GM18511 (cell line): ENCODE results near the gene NLRP9.
"Not testable (repeated sequence)": the region's sequence is repeated elsewhere in the genome, so short reads cannot be mapped to it uniquely, and the experiment has no call there.

Experiments used
- ATAC-seq: cut with Tn5 transposase; IDR thresholded peaks from one replicate; pipeline ENCODE4 v1.9.1; 2021; ENCODE audit warnings: mild to moderate bottlenecking, moderate library complexity; ENCODE audit not compliant: unreplicated experiment

The NLRP9 gene

DNA sequence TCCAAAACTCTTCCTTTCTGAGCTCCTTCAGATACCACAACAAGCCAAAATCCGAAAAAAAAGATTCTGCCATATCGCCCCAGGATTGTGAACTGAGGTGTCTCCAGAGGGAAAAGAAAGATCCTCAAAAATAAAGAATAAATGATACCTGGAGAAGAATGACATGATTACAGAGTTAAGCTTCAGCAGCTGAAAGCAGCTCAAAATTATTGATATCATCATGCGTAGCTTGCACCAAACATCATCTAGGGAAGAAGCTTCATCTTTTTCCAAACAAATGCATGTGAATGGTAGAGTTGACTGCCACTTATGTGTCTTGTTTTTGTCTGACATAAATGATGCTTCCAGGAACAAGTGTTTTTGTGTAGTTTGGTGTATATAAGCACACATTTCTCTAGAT is at the start of gene NLRP9:
TSS of gene NLRP9 (minus strand) at position 101 of the 400 bp plus-strand sequence. CDS start at position 73, 28 bp downstream.
- no peak for ATAC-seq

DNA sequence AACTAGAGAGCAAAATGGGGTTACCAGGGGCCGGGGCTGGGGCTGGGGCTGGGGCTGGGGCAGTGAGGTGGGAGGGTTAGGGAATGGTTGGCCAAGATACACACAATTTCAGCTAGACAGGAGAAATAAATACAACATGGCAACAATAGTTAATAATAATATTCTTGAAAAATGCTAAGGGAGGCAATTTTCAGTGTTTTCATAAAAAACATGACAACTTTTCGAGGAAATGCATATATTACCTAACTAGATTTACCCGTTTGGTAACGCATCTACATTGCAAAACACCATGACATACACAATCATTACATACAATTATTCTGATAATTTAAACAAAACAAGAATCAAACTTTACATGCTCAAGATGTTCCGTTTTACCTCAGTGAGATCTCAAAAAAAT is 42.9 kb upstream of the NLRP9 start:
- ATAC-seq: no peak

DNA sequence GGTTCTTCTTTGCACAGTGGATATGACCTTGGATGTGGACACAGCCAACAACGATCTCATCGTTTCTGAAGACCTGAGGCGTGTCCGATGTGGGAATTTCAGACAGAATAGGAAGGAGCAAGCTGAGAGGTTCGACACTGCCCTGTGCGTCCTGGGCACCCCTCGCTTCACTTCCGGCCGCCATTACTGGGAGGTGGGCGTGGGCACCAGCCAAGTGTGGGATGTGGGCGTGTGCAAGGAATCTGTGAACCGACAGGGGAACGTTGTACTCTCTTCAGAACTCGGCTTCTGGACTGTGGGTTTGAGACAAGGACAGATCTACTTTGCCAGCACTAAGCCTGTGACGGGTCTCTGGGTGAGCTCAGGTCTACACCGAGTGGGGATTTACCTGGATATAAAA is 40.1 kb upstream of the NLRP9 start:
- ATAC-seq: no peak

DNA sequence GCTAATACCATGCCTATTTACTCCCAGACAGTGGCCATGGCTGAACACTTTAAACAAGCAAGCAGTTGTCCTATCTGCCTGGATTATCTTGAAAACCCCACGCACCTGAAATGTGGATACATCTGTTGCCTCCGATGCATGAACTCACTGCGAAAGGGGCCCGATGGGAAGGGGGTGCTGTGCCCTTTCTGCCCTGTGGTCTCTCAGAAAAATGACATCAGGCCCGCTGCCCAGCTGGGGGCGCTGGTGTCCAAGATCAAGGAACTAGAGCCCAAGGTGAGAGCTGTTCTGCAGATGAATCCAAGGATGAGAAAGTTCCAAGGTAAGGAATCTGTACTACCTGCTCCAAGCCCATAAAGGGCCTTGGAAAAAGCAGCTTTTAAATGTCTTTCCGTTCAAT is 39.3 kb upstream of the NLRP9 start:
- no peak for ATAC-seq

DNA sequence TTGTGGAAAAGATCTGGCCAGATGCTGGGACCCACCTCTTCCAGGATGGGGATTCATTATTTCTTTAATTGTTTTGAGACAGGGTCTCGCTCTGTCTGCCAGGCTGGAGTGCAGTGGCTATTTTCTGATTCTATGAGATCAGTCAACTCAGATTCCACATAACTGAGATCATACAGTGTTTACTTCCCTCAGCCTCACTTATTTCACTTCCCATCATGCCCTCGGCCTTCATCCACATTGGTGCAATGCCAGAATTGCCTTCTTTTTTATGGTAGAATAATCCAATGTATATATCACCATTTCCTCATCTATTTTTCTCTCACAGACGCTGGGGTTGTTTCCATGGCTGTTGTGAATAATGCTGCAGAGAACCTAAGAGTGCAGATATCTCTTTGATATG is 31.4 kb upstream of the NLRP9 start:
- not testable (repeated sequence) for ATAC-seq

DNA sequence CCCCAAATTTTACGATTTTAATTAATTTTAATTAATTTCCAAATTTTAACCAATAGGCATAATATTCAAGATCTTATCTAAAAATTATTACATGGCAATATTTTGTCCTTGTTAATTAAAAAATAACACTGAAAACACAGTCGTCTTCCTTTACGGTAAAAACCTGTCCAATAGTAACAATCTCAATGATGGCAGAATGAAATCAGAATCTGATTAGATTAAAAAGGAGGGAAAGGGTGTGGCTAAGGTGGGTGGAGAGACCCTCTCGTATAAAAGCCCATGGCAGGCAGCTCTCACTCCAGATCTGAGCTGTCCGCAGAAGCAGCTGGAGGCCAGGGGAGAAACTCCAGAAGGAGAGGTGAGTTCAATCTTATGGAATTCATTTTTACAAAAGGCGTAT is 30.6 kb upstream of the NLRP9 start, which contains the start of gene RFPL4AL1:
TSS of gene RFPL4AL1 (plus strand) at position 301 of the 400 bp plus-strand sequence. CDS start 2,687 bp downstream, outside the sequence.
- not testable (repeated sequence) for ATAC-seq

DNA sequence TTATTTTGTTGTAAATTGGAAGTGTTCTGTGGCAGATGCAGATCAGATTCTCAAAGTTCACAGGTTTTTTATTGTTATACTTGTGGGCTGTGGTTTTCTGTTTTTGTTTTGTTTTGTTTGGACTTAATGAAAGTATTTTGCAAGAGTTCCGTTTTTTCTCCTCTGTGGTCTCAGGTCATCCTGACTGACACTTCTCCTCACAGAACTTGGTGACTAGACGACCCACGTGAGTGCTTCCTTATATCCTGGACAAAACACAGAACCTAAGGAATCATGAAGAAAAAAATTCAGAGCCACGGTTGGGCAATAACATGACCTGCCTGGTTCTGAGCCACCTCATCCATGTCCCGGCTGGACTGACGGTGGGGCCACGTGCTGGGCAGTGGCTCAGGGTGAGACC is 28.3 kb upstream of the NLRP9 start:
- ATAC-seq: no peak

DNA sequence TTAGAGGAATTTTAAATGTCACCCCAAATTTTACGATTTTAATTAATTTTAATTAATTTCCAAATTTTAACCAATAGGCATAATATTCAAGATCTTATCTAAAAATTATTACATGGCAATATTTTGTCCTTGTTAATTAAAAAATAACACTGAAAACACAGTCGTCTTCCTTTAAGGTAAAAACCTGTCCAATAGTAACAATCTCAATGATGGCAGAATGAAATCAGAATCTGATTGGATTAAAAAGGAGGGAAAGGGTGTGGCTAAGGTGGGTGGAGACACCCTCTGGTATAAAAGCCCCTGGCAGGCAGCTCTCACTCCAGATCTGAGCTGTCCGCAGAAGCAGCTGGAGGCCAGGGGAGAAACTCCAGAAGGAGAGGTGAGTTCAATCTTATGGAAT is 20.6 kb upstream of the NLRP9 start, which contains the start of gene RFPL4A:
TSS of gene RFPL4A (plus strand) at position 301 of the 400 bp plus-strand sequence. CDS start 2,704 bp downstream, outside the sequence.
- not testable (repeated sequence) for ATAC-seq

DNA sequence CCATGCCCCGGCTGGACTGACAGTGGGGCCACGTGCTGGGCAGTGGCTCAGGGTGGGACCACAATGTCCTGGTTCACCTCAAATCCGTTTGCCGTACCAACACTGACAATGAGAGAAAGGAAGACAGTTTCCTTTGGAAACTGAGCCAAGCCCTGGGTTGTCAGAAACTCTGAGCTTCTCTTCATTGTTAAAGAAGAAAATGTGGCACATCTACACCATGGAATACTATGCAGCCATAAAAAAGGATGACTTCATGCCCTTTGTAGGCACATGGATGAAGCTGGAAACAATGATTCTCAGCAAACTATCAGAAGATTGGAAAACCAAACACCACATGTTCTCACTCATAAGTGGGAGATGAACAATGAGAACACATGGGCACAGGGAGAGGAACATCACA is 18.6 kb upstream of the NLRP9 start:
- ATAC-seq: not testable (repeated sequence)

DNA sequence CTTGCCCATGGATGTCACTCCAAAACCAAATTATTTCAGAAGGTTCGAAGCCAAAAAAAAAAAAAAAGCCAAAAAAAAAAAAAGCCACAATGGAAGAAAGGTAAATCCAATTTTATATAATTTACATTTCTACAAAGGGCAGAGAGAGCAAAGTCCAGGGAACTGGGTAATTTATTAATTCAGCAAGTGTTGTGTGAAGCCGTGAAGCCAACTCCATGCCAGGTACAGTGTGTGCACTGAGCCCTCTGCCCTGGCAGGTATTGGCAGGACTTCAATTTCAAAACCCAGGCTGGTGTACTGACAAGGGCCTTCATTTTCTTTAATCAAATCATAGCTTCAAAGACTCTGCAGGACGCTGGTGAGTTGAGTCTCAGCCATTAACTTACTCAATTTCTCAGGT is 15.2 kb upstream of the NLRP9 start:
- ATAC-seq: no peak

DNA sequence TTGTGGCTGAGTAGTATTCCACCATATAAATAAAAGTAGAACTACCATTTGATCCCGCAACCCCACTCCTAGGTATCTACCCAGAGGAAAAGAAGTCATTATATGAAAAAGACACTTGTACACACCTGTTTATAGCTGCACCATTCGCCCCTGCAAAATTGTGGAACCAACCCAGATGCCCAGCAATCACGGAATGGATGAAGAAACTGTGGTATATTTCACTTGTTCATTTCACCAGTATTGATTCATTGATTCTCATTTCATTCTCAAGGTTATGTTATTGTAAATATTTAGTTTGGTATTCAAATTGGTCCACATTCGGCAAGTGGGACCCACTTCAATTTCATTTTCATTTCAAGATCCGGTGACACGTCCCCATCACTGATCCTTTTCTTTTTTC is 12.5 kb upstream of the NLRP9 start:
- ATAC-seq: no peak

DNA sequence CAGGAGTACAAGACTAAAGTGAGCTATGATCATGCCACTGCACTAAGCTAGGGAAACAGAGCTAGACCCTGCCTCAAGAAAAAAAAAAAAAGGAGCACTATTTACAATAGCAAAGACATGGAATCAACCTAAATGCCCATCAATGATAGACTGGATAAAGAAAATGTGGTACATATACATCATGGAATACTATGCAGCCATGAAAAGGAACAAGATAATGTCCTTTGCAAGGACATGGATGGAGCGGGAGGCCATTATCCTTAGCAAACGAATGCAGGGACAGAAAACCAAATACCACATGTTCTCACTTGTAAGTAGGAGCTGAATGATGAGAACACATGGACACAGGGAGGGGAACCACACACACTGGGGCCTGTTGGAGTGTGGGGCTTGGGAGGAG is 7.8 kb downstream of the NLRP9 start:
- ATAC-seq: not testable (repeated sequence)

DNA sequence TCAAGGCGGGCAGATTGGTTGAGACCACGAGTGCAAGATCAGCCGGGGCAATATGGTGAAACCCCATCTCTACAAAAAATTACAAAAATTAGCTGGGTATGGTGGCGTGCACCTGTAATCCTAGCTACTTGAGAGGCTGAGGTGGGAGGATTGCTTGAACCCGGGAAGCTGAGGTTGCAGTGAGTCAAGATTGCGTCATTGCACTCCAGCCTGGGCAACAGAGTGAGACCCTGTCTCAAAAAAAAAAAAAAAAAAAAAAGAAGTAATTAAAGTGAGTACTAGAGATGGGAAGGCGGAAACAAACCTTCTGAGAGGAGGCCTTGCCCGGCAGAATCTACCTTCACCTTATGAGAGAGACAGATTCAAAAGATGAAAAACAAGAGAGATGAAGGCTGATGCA is 14.7 kb downstream of the NLRP9 start:
- no peak for ATAC-seq

DNA sequence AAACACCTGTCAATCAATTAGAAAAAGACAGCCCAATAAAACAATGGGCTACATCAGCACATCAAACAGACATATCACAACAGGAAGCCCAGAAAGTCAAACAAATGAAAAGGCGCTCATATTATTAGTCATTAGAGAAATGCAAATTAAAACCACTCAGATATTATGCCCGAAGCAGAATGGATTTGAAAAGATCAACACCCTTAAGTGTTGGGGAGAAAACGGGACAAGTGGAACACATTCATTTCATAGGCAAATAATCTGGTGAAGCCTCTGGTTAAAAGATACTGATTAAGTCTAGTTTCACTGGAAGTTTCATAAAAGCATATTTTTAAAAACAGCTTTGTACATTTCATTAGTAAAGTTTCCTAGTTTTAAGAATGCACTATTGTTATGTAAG is 17.4 kb downstream of the NLRP9 start:
- ATAC-seq: no peak

DNA sequence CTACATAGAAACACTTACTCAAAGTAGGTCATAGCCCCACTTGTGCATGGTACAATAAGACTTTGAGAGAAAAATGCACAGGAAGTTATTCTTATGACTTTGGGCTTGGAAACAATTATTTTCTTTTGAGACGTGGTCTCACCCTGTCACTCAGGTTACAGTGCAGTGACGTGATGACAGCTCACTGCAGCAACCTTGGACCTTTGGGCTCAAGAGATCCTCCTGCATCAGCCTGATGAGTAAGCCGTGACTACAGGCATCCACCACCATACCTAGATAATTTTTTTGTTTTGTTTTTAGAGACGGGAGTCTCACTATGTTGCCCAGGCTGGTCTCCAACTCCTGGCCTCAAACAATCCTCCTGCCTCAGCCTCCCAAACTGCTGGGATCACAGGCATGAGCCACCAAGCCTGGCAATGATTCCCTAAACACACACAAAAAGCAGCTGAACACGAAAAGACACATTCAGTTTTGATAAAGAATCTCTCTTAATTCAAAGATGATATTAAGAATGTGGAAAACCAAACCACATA is 17.9 kb downstream of the NLRP9 start:
- ATAC-seq: no peak

DNA sequence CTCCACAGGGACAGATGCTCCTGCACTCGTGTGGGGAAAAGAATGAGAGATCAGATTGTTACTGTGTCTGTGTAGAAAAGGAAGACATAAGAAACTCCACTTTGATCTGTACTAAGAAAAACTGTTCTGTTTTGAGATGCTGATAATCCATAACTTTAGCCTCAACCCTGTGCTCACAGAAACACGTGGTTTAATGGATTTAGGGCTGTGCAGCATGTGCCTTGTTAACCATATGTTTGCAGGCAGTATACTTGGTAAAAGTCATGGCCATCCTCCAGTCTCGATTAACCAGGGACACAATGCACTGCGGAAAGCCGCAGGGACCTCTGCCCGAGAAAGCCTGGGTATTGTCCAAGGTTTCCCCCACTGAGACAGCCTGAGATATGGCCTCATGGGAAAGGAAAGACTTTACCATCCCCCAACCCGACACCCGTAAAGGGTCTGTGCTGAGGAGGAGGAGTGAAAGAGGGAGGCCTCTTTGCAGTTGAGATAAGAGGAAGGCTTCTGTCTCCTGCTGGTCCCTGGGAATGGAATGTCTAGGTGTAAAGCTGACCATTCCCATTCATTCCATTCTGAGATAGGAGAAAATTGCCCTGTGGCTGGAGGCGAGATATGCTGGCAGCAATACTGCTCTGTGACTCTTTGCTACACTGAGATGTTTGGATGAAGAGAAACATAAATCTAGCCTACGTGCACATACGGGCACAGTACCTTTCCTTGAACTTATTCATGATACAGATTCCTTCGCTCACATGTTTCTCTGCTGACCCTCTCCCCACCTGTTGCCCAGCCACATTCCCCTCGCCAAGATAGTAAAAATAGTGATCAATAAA is 20.1 kb downstream of the NLRP9 start:
- ATAC-seq: not testable (repeated sequence)

DNA sequence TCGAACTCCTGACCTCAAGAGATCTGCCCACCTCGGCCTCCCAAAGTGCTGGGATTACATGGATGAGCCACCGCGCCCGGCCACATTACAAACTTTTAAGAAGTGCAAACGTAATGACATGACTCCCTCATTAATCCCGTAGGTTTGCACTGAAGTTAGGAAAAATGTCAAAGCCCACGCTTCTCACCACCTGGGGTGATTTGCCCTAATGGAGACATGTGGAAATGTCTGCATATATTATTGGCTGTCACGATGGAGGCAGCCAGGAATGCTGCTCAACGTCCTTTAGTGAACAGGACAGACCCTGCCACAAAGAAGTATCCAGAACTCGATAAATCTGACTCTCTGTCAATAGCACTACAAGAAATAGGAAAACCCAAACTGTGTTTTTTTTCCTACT is 21.0 kb downstream of the NLRP9 start:
- no peak for ATAC-seq

DNA sequence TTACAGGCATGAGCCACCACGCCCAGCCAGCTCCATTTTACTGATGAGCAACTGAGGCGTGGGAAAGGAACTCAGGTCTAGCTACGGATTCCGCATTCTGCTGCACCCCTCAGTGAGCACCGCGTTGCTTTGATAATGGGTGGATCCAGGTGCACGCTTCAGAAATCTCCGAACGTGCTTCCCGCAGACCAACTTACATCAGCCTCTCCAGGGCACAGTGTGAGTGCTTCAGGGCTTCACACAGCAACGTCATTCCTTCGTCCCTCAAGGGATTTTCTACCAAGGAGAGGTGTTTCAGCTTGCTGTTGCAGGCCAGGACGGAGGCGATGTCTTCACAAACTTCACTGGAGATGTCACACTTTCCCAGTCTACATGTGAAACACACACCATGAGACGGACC is 21.7 kb downstream of the NLRP9 start:
- no peak for ATAC-seq

DNA sequence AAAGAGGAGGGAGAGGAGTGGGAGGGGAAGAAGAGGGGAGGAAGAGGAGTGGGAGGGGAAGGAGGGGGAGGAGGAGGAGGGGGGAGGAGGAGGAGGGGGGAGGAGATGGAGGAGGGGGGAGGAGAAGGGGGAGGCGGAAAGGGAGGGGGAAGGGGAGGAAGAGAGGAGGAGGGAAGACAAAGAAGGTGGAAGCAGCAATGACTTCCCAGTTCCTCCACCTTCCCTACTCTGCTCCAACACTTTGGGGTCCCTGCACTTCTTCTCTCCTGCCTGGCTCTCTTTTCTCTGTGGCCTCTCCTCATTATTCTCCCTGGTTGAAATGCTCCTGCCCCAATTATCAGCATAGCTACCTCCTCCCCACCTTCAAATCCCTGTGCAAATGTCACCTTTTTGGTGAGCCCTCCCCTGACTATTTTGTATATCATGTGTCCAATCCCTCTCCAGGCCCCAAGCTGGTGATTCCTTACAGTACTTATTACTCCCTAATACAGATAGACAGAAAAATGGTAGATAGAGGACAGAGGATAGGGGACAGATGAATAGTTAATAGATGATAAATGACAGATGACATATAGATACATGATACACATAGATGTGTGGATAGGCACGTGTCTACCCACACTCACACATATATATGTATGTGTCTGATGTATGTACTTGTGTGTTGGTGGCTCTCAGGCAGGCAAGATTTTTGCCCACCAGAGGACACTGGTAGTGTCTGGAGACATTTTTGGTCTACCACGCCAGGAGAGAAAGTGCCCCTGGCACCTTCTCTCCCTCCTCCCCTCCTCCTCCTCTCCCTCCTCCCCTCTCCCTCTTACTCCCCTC is 25.2 kb downstream of the NLRP9 start:
- ATAC-seq: no peak

DNA sequence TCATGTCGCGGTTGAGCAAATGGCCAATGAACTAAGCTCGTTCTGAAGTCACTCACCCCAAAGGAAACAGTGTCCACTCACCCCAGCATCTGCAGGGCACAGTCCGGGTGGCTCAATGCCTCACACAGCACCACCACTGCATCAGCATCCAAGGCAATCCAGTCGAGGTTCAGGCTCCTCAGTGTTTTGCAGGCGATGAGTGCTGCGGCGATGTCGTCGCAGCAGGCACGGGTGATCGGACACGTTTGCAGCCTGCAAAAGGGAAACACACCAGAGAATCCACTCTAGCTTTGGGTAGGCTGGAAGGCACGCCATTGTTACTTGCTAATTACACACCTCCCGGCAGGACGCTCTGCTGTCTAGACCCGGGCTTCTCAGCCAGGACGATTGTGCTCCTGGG is 26.5 kb downstream of the NLRP9 start:
- no peak for ATAC-seq

DNA sequence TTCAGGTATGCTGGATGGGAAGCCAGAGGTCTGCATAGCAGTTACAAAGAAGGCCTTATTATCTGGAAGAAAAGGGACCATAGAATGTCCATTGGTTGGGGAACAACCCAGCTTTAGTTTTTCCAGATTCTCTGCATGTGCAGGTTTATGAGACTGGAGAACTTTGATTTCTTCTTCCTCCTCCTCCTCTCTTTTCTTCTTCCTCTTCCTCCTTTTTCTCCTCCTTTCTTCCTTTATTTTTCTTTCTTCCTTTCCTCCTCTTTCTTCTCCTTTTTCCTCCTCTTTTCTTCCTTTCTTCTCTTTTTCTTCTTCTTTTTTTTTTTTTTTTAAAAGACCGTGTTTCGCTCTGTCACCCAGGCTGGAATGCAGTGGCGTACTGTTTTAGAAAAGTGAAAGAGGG is 32.2 kb downstream of the NLRP9 start:
- no peak for ATAC-seq
